Activated CD4-positive, CD25-positive, alpha-beta regulatory T cell treated with anti-CD3 and anti-CD28 coated beads, Interleukin-2, amount 50 U/mL, for 72 hours (primary cell): ENCODE measurements around the gene CDKL2.
"Not testable (repeated sequence)": the region's sequence is repeated elsewhere in the genome, so short reads cannot be mapped to it uniquely, and the experiment has no call there.

Source experiments
- DNase-seq: peaks from one replicate; pipeline ENCODE4 v3.0.0; 2021

The CDKL2 gene

GRCh38 chr4:75630174-75630936 is at the start of gene CDKL2:
CDKL2 (minus strand) TSS chr4:75630528; CDS start chr4:75625988, 4,540 bp downstream.
- peak; percentile 92 for DNase-seq

- no peak for DNase-seq
These were observed 48.6 kb upstream of the CDKL2 start for GRCh38 chr4:75678965-75679364.

GRCh38 chr4:75678473-75678872 is 48.1 kb upstream of the CDKL2 start:
- DNase-seq: no peak

- DNase-seq: no peak
These were observed 44.7 kb upstream of the CDKL2 start for GRCh38 chr4:75675004-75675531.

- DNase-seq: no peak
These were observed 43.6 kb upstream of the CDKL2 start for GRCh38 chr4:75673959-75674328.

- DNase-seq: peak; percentile 92
These were observed 43.0 kb upstream of the CDKL2 start, which contains the start of gene G3BP2 for GRCh38 chr4:75673027-75673958. G3BP2 (minus strand) TSS chr4:75673411; CDS start chr4:75662025, 11,386 bp downstream.

- DNase-seq: peak; percentile 81
These were observed 42.2 kb upstream of the CDKL2 start for GRCh38 chr4:75672461-75673026.

GRCh38 chr4:75671802-75672421 is 41.6 kb upstream of the CDKL2 start:
- no peak for DNase-seq

GRCh38 chr4:75668596-75668995 is 38.3 kb upstream of the CDKL2 start:
- DNase-seq: no peak

GRCh38 chr4:75667636-75668035 is 37.3 kb upstream of the CDKL2 start:
- DNase-seq: not testable (repeated sequence)

- DNase-seq: no peak
These were observed 36.0 kb upstream of the CDKL2 start for GRCh38 chr4:75666299-75666698.

- not testable (repeated sequence) for DNase-seq
These were observed 34.3 kb upstream of the CDKL2 start for GRCh38 chr4:75664604-75665003.

- DNase-seq: no peak
These were observed 32.3 kb upstream of the CDKL2 start for GRCh38 chr4:75662626-75663025.

- no peak for DNase-seq
These were observed 30.2 kb upstream of the CDKL2 start for GRCh38 chr4:75660491-75660890.

- DNase-seq: no peak
These were observed 29.2 kb upstream of the CDKL2 start for GRCh38 chr4:75659512-75660031.

GRCh38 chr4:75658876-75659275 is 28.5 kb upstream of the CDKL2 start:
- no peak for DNase-seq

- DNase-seq: no peak
These were observed 25.2 kb upstream of the CDKL2 start for GRCh38 chr4:75655562-75655961.

- DNase-seq: no peak
These were observed 24.6 kb upstream of the CDKL2 start for GRCh38 chr4:75654905-75655304.

- no peak for DNase-seq
These were observed 23.6 kb upstream of the CDKL2 start for GRCh38 chr4:75653845-75654503.

GRCh38 chr4:75644095-75644494 is 13.8 kb upstream of the CDKL2 start:
- DNase-seq: no peak

GRCh38 chr4:75643651-75644050 is 13.3 kb upstream of the CDKL2 start:
- DNase-seq: no peak

GRCh38 chr4:75639124-75639695 is 8.9 kb upstream of the CDKL2 start:
- DNase-seq: no peak
